SK-MEL-5 (cell line): ENCODE measurements around the gene SYNE3. TPM values are rescaled to one million over a fixed set of nuclear protein-coding genes. Genes with fewer than 3 reads are reported as not detected.

ENCODE experiments used
- DNase-seq: peaks from one replicate; pipeline ENCODE4 v3.0.0-alpha.2; 2016; ENCODE audit warnings: low read depth, low spot score
- in situ Hi-C: cut with HindIII; loops from 2 replicates; pipeline ENCODE4 v1.10.0; 2016; ENCODE audit warnings: low sequenced_read_pairs, high pct_unique_total_duplicates, low pct_unique_long_range_greater_than_20kb
- total RNA-seq: library from RNA; depleted of rRNA; stranded (reverse); fragments of >200 nt; shearing (Covaris generic); gene quantifications from 2 replicates; pipeline ENCODE4 v1.2.3, GENCODE V29; 2014

Gene SYNE3
- total RNA-seq, 1 experiment from 2014 or later: 1.6 TPM

- in situ Hi-C loops: no loop called here
Observed at GRCh38 chr14:95543021-95543420, 26.6 kb upstream of the SYNE3 start.

GRCh38 chr14:95541932-95542930 is 25.8 kb upstream of the SYNE3 start:
- in situ Hi-C loops: no loop called here
- no peak for DNase-seq

More at GRCh38 chr14:95543021-95543420, 26.6 kb upstream of the SYNE3 start:
- DNase-seq: no peak

- DNase-seq: no peak
- in situ Hi-C loops: no loop called here
Observed at GRCh38 chr14:95541346-95541745, 24.9 kb upstream of the SYNE3 start.

GRCh38 chr14:95540236-95540855 is 23.9 kb upstream of the SYNE3 start:
- no peak for DNase-seq
- in situ Hi-C loops: no loop called here

GRCh38 chr14:95538801-95539509 is 22.5 kb upstream of the SYNE3 start:
- in situ Hi-C loops: no loop called here
- DNase-seq: no peak

GRCh38 chr14:95537298-95538089 is 21.0 kb upstream of the SYNE3 start:
- in situ Hi-C loops: no loop called here
- DNase-seq: no peak

GRCh38 chr14:95536671-95537070 is 20.2 kb upstream of the SYNE3 start:
- no peak for DNase-seq

GRCh38 chr14:95536036-95536593 is 19.7 kb upstream of the SYNE3 start:
- DNase-seq: no peak
- in situ Hi-C loops: no loop called here

More at GRCh38 chr14:95536671-95537070, 20.2 kb upstream of the SYNE3 start:
- in situ Hi-C loops: no loop called here

- in situ Hi-C loops: no loop called here
- no peak for DNase-seq
Observed at GRCh38 chr14:95535226-95536021, 19.0 kb upstream of the SYNE3 start.

- in situ Hi-C loops: no loop called here
- DNase-seq: peak; percentile 100
Observed at GRCh38 chr14:95534299-95535225, 18.1 kb upstream of the SYNE3 start, which contains the start of gene GLRX5. TSS of gene GLRX5 (plus strand) at chr14:95535050. CDS start at chr14:95535090, 40 bp downstream.

- in situ Hi-C loops: no loop called here
- no peak for DNase-seq
Observed at GRCh38 chr14:95533822-95534221, 17.4 kb upstream of the SYNE3 start.

GRCh38 chr14:95533391-95533821 is 17.0 kb upstream of the SYNE3 start:
- peak; percentile 35 for DNase-seq
- in situ Hi-C loops: no loop called here

- in situ Hi-C loops: no loop called here
- DNase-seq: no peak
Observed at GRCh38 chr14:95531969-95532368, 15.5 kb upstream of the SYNE3 start.

- in situ Hi-C loops: no loop called here
- DNase-seq: no peak
Observed at GRCh38 chr14:95531473-95531872, 15.0 kb upstream of the SYNE3 start.

GRCh38 chr14:95530473-95531276 is 14.2 kb upstream of the SYNE3 start:
- in situ Hi-C loops: no loop called here
- no peak for DNase-seq
